ENCODE measurements around the gene ANKRD33B.
"Not testable (repeated sequence)": the region's sequence is repeated elsewhere in the genome, so short reads cannot be mapped to it uniquely, and the experiment has no call there.

Gene ANKRD33B

GRCh38 chr5:10635257-10635866 is 71.5 kb downstream of the ANKRD33B start:
- no peak for DNase-seq (ENCODE audit: low read depth, low spot score)

- DNase-seq (ENCODE audit: low read depth, low spot score) = no peak
Observed at GRCh38 chr5:10635867-10636350, 72.0 kb downstream of the ANKRD33B start.

- DNase-seq (ENCODE audit: low read depth, low spot score) = no peak
Observed at GRCh38 chr5:10636363-10637142, 72.7 kb downstream of the ANKRD33B start.

DNA sequence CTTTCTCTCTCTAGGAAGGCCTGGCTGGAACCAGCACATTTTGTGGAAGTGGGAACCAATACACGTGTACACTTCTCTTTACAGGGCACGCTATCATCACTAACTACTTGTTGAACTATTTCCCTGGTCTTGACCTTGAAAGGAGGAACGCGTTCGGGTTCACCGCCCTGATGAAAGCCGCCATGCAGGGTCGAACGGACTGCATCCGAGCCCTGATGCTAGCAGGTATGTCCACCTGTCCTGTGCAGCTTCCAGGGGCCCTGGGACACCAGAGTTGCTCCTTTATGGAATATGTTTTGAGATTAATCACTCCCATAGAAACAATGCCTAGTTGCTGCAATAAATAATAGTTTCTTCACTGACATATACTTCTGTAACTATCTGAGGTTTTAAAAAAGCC is 74.1 kb downstream of the ANKRD33B start:
- no peak for DNase-seq (ENCODE audit: low read depth, low spot score)

DNA sequence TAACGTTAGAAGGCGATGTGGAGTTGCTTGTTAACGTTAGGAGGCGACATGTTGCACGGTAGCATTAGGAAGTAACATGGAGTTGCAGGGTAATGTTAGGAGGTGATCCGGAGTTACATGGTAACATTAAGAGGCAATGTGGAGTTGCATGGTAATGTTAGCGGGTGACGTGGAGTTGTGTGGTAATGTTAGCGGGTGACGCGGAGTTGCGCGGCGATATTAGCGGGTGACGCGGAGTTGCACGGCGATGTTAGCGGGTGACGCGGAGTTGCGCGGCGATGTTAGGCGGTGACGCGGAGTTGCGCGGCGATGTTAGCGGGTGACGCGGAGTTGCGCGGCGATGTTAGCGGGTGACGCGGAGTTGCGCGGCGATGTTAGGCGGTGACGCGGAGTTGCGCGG is 74.9 kb downstream of the ANKRD33B start:
- DNase-seq (ENCODE audit: low read depth, low spot score) = not testable (repeated sequence)

DNA sequence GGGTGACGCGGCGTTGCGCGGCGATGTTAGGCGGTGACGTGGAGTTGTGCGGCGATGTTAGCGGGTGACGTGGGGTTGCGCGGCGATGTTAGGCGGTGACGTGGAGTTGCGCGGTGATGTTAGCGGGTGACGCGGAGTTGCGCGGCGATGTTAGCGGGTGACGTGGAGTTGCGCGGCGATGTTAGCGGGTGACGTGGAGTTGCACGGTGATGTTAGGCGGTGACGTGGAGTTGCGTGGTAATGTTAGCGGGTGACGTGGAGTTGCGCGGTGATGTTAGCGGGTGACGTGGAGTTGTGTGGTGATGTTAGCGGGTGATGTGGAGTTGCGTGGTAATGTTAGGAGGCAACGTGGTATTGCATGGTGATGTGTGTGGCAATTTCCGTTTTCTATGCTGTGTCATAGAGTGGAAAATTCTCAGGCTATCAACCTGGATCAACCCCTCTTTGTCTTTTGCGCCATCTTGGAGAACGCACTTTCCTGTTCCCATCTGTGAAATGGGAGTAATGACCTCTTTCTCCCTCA is 76.0 kb downstream of the ANKRD33B start:
- DNase-seq (ENCODE audit: low read depth, low spot score) = no peak

- DNase-seq (ENCODE audit: low read depth, low spot score) = no peak
Observed at GRCh38 chr5:10642367-10642766, 78.5 kb downstream of the ANKRD33B start.

GRCh38 chr5:10644192-10644591 is 80.3 kb downstream of the ANKRD33B start:
- DNase-seq (ENCODE audit: low read depth, low spot score) = no peak

DNA sequence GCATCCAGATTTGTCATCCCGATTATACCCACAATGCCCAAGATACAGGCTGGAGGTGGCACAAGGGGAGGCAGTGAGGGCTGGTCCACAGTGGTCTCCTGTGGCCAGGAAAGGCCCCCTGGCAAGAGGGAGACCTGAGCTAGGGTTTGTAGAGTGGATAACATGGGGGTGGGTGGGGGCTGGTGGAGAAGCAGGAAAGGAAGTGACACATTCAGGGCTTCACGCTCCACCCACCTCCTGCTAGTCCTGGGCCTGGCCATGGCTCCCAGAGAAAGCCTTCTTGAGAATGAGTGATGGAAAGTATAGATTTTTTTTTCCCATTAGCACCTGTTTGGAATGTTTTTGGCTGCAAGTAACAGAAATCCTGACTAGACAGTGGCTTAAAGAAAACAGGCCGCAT is 81.3 kb downstream of the ANKRD33B start:
- no peak for DNase-seq (ENCODE audit: low read depth, low spot score)

- DNase-seq (ENCODE audit: low read depth, low spot score) = peak; percentile 22
Observed at GRCh38 chr5:10645671-10646070, 81.8 kb downstream of the ANKRD33B start.

DNA sequence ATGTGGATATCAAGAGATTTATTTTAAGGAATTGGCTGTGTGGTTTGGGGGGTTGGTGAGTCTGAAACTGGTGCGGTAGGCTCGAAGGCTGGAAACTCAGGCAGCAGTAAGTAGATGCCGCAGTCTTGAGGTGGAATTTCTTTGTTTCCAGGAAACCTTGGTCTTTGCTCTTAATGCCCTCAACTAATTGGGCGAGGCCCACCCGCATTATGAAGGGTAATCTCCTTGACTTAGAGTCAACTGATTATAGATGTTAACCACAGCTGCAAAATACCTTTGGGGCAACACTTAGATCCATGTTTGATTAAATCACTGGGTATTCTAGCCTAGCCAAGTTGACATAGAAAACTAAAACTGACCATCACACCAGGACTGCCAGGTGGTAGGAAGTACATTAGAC is 83.8 kb downstream of the ANKRD33B start:
- no peak for DNase-seq (ENCODE audit: low read depth, low spot score)

GRCh38 chr5:10648806-10649665 is 85.2 kb downstream of the ANKRD33B start:
- DNase-seq (ENCODE audit: low read depth, low spot score) = peak; percentile 47

DNA sequence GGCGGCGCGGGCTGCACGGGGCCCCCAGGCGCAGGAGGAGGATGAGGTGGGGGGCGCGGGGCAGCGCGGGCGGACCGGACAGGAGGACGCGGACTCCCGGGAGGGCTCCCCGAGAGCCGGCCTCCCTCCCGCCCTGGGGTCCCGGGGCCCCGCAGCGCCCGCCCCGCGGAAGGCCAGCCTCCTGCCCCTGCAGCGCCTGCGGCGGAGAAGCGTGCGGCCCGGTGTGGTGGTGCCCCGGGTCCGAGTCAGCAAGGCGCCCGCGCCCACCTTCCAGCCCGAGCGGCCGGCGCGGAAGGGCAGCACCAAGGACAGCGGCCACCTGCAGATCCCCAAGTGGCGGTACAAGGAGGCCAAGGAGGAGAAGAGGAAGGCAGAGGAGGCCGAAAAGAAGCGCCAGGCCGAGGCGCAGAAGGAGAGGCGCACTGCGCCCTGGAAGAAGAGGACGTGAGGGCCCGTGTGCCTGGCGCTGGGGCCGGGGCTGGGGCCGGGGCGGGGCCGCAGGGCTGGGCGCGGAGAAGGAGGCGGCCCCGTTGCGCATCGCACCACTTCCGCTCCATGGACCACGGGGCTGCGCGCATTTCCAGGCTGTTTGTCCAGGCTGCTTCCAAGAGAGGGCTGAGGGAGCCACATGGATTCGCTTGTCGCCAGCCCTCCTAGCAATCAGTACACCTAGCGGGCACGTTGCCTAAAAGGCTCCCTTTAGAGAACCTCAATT is 86.0 kb downstream of the ANKRD33B start:
- peak; percentile 91 for DNase-seq (ENCODE audit: low read depth, low spot score)

DNA sequence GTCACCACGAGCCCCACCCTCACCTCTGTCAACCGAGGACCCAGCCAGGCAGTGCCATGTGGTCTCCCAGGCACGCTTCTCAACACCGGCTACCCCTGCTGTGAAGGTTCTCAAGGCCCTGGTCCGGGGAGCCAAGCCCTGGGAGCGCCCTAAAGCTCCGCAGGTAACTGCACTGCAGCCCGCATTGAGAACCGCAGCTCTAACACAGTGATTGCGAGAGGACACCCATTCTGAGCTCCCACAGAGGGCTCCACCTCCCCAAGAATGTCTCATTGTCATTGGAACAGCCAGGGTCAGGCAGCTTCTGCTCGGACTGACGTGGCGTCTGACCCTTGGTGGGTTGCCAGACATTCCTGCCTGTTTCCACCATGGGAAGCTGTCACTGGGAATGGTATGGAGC is 88.3 kb downstream of the ANKRD33B start:
- no peak for DNase-seq (ENCODE audit: low read depth, low spot score)

- DNase-seq (ENCODE audit: low read depth, low spot score) = no peak
Observed at GRCh38 chr5:10652606-10653005, 88.7 kb downstream of the ANKRD33B start.

DNA sequence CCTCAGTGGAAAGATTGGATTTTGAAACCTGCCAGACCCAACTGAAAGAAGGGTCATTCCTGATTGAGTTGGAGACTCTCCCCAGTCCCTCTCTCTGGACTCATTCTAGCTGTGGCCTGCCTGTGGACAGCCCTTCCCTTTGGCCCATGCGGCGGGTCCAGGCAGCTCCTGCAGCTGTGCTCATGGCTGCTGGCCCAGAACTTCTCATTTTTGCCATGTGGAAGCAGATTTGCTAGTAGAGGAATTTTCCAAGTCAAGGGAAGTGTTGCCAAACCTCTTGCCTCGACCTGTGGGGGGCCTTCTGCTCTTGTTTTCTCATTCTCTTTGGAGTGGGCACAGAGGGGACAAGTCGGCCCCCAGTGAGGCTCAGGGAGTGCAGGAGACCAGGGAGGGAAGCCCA is 89.2 kb downstream of the ANKRD33B start:
- no peak for DNase-seq (ENCODE audit: low read depth, low spot score)

DNA sequence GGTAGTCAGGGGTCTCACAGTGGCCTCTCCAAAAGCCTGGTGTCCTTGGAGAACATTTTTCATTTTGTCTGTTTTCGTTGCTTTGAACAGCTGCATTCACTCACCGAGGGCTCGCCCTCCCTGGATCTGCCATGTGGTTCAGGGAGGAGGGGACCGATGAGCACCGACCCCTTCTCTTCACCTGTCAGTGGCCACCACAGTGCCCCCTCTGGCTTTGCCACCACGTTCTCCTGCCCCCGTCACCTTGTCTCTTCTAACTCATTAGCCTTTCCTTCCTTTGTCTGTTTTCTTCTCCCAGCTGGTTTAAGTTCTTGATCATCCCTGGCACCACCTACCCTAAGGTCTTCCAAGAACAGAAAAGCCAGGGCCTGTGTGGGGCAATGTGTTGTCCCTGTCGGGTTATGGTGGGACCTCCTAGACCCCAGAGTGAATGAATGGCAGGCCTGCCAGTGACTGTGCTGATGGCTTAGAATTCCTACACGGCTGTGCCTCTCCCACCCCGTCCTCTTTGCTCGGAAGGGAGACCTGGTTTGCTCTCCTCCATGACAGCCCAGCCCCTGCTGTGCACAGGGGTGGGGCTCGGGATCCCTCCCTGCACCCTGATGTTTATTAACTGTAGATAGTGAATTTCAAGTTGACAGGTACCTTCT is 90.0 kb downstream of the ANKRD33B start:
- no peak for DNase-seq (ENCODE audit: low read depth, low spot score)

DNA sequence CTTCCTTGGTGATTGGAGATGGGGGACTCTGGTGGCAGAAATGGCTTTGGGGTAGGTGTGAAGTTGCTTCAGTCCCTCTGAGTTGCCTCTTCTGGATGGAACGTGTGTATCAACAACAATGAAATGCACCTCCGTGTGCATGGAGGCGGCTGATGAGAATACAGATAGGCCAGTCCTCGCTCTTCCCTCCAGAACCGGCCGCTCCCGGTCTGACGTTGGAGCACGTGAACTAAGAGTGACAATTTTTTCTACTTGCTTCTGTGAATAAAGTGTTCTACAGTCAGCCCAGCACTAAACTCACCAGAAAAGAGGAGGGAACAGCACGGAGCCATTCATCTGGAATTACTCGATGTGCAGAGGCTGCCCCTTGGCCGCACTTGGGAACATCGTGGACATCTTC is 90.7 kb downstream of the ANKRD33B start:
- DNase-seq (ENCODE audit: low read depth, low spot score) = no peak

DNA sequence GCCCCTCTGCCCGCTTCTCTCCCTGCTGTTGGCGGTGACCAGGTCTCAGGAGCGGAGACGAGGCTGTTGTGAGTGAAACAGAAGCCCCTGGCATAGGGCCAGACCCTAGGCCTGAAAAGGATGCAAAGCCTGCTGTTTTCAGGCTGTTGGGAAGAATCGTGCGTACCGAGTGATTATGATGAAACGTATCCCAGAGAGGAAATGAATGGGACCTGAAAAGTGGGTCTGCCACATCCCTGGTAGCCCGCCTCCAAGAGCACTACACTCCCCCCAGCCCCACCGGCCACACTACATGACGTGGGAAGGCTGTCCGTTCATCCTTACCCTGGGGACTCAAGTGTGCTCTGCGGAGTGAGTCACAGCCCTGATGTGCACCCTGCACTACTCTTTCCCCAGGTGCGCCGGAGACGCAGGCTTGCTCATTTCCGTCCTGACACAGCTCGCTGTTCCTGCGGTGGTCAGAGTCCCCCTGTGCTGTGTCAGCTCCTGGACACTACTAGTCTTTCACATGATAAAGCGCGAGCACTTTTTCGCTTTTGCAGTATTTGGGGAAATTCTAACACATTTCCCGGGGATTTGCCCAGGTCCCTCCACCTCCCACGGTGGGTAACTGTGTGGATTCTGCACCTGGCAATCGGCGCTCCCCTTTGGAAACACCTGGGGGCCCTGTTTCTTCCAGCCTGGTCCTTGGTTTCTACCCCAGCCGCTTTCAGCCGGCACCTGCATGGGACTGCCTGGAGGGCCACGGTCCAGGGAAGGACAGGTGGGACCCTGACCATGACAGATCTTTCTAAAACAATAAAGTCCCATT is 91.5 kb downstream of the ANKRD33B start:
- DNase-seq (ENCODE audit: low read depth, low spot score) = peak; percentile 10
